Neural progenitor cell (in vitro differentiated cells): ENCODE measurements around the gene TADA3. TPM values are rescaled to one million over a fixed set of nuclear protein-coding genes. Genes with fewer than 3 reads are reported as not detected.

Experiments used
- DNase-seq: peaks from one replicate; pipeline ENCODE4 v3.0.0-alpha.2; 2016; ENCODE audit warnings: low spot score
- H2AFZ ChIP-seq: fragments of 200-600 bp; sonication (generic); replicated peaks from 2 replicates; pipeline ENCODE4 v1.6.1; 2016; ENCODE audit warnings: antibody characterized with exemption
- H3F3A ChIP-seq: fragments of 200-600 bp; sonication (generic); 2 replicates; pipeline ENCODE4 v1.6.1; 2016; ENCODE audit warnings: antibody characterized with exemption, low read depth
- H3K27ac ChIP-seq: fragments of 200-600 bp; sonication (generic); 2 replicates; pipeline ENCODE4 v1.5.1; 2016; ENCODE audit warnings: mild to moderate bottlenecking
- H3K27me3 ChIP-seq: fragments of 200-600 bp; sonication (generic); 2 replicates; pipeline ENCODE4 v1.6.1; 2016; ENCODE audit warnings: mild to moderate bottlenecking, moderate library complexity
- H3K36me3 ChIP-seq: fragments of 200-600 bp; sonication (generic); 2 replicates; pipeline ENCODE4 v1.5.1; 2016
- H3K4me1 ChIP-seq: fragments of 200-600 bp; sonication (generic); 2 replicates; pipeline ENCODE4 v1.6.1; 2016; ENCODE audit warnings: mixed run types
- H3K4me2 ChIP-seq: fragments of 200-600 bp; sonication (generic); 2 replicates; pipeline ENCODE4 v1.6.1; 2016
- H3K4me3 ChIP-seq: fragments of 200-600 bp; sonication (generic); 2 replicates; pipeline ENCODE4 v1.5.1; 2016
- H3K79me2 ChIP-seq: fragments of 200-600 bp; sonication (generic); 2 replicates; pipeline ENCODE4 v1.6.1; 2016; ENCODE audit warnings: low read depth
- H3K9ac ChIP-seq: fragments of 200-600 bp; sonication (generic); 2 replicates; pipeline ENCODE4 v1.6.1; 2016
- H3K9me3 ChIP-seq: fragments of 200-600 bp; sonication (generic); 2 replicates; pipeline ENCODE4 v1.5.1; 2016; ENCODE audit warnings: low read depth
- H4K20me1 ChIP-seq: fragments of 200-600 bp; sonication (generic); 2 replicates; pipeline ENCODE4 v1.6.1; 2016; ENCODE audit warnings: low read depth
- H3K27ac Mint-ChIP-seq: 3 replicates; pipeline ENCODE4 v1.8.0; 2021; ENCODE audit warnings: mixed read lengths
- H3K27me3 Mint-ChIP-seq: 2 replicates; pipeline ENCODE4 v1.8.0; 2022; ENCODE audit warnings: low read depth, mild to moderate bottlenecking, inconsistent platforms, moderate library complexity, mixed read lengths; ENCODE audit not compliant: insufficient read depth
- H3K36me3 Mint-ChIP-seq: 3 replicates; pipeline ENCODE4 v1.8.0; 2021; ENCODE audit warnings: mixed read lengths
- H3K4me1 Mint-ChIP-seq: 3 replicates; pipeline ENCODE4 v1.8.0; 2021; ENCODE audit warnings: mixed read lengths
- H3K4me3 Mint-ChIP-seq: 3 replicates; pipeline ENCODE4 v1.8.0; 2021; ENCODE audit warnings: mild to moderate bottlenecking, moderate library complexity, mixed read lengths
- H3K9me3 Mint-ChIP-seq: 3 replicates; pipeline ENCODE4 v1.8.0; 2020; ENCODE audit warnings: mixed read lengths
- EZH2 ChIP-seq: fragments of 200-600 bp; sonication (generic); IDR thresholded peaks from 2 replicates; pipeline ENCODE4 v1.6.1; 2017; ENCODE audit warnings: antibody characterized with exemption, mild to moderate bottlenecking, moderate library complexity
- EZH2phosphoT487 ChIP-seq: fragments of 200-600 bp; sonication (generic); IDR thresholded peaks from 2 replicates; pipeline ENCODE4 v1.6.1; 2017; ENCODE audit warnings: antibody characterized with exemption
- total RNA-seq: library from RNA; depleted of rRNA; stranded (reverse); fragments of >200 nt; gene quantifications from 2 replicates; pipeline ENCODE4 v1.2.3, GENCODE V29; 2015; ENCODE audit warnings: low replicate concordance
- TF ChIP-seq, protein P1 (sequence below): fragments of 200-600 bp; sonication (generic); IDR thresholded peaks from 2 replicates; pipeline ENCODE4 v1.5.1; 2017; ENCODE audit warnings: antibody characterized with exemption, mild to moderate bottlenecking

Gene TADA3
- total RNA-seq, 1 donor from 2014 or later, result 50.8 TPM

DNA sequence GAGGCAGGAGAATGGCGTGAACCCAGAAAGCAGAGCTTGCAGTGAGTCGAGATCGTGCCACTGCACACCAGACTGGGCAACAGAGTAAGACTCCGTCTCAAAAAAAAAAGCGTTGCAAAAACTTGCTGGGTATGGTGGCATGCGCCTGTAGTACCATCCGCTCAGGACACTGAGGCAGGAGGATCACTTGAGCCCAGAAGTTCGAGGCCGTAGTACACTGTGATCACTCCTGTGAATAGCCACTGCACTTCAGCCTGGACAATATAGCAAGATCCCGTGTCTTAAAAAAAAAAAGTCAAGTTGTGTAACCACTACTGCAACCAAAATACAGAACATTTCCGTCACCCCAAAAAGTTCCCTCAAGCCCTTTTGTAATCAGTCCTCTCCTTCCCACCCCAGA, 2.1 kb upstream of the TADA3 start:
- no peak for DNase-seq
- H3K4me2 ChIP-seq, result peak overlapping the region; percentile 92
- H3K9ac ChIP-seq, result no peak overlapping the region
- no peak overlapping the region for H2AFZ ChIP-seq
- Mint-ChIP-seq H3K4me1 (peaks cover 21% of the 10 kb centered on the region), H3K36me3 (peaks cover 17% of the 10 kb centered on the region), H3K9me3 (no peaks in the 10 kb centered on the region), H3K4me3 (peak overlapping the region; percentile 96), H3K27me3 (peaks cover 7% of the 10 kb centered on the region), H3K27ac (no peak overlapping the region)
- H3K27me3 ChIP-seq, result no peaks in the 10 kb centered on the region
- H3K4me1 ChIP-seq, result peaks cover 11% of the 10 kb centered on the region
- no peak for TF ChIP-seq EZH2
- no peak for TF ChIP-seq EZH2phosphoT487
- TF ChIP-seq, protein P1, sequence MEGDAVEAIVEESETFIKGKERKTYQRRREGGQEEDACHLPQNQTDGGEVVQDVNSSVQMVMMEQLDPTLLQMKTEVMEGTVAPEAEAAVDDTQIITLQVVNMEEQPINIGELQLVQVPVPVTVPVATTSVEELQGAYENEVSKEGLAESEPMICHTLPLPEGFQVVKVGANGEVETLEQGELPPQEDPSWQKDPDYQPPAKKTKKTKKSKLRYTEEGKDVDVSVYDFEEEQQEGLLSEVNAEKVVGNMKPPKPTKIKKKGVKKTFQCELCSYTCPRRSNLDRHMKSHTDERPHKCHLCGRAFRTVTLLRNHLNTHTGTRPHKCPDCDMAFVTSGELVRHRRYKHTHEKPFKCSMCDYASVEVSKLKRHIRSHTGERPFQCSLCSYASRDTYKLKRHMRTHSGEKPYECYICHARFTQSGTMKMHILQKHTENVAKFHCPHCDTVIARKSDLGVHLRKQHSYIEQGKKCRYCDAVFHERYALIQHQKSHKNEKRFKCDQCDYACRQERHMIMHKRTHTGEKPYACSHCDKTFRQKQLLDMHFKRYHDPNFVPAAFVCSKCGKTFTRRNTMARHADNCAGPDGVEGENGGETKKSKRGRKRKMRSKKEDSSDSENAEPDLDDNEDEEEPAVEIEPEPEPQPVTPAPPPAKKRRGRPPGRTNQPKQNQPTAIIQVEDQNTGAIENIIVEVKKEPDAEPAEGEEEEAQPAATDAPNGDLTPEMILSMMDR, result no peak
- H3K27ac ChIP-seq, result no peak overlapping the region
- H3F3A ChIP-seq, result peaks cover 33% of the 10 kb centered on the region
- no peak overlapping the region for H3K4me3 ChIP-seq
- peaks cover 63% of the 10 kb centered on the region for H3K79me2 ChIP-seq
- no peaks in the 10 kb centered on the region for H3K9me3 ChIP-seq
- peaks cover 14% of the 10 kb centered on the region for H4K20me1 ChIP-seq
- H3K36me3 ChIP-seq, result peaks cover 5% of the 10 kb centered on the region

DNA sequence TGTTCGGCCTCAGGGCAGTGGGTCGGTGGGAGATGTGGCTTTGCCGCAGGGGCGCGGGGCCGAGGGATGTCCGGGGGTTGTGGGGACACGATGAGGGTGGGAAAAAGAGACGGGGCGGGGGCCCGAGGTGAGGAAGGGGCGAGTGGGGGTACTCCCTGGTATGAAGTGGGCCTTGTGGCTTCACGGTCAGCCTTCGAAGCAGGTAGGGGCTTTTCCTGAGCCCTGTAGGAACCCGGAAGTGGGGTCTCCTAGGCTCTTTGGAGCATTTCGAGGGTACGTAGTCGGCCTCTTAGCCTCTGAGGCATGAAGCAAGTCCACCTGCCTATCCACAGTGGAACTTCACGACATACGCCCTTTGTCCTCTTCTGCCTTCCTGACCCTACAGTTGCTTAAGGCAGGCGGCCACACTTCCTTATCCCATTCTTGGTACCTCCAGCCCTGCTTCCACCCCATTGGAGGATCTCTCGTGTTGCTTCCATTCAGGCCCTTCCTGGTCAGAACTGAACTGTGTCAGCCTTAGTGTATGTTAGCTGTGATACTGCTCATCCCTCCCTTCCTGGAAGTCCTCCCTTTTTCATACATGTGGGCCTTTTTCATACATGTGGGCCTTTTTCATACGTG, 998 bp upstream of the TADA3 start:
- H3K4me1 Mint-ChIP-seq, result peaks cover 21% of the 10 kb centered on the region
- Histone ChIP-seq H3F3A (peaks cover 28% of the 10 kb centered on the region), H3K4me1 (peaks cover 11% of the 10 kb centered on the region), H3K27ac (peak overlapping the region; percentile 100), H3K9ac (peak overlapping the region; percentile 100), H3K36me3 (peaks cover 3% of the 10 kb centered on the region), H3K27me3 (no peaks in the 10 kb centered on the region), H4K20me1 (peaks cover 14% of the 10 kb centered on the region), H2AFZ (no peak overlapping the region), H3K79me2 (peaks cover 63% of the 10 kb centered on the region), H3K4me2 (peak overlapping the region; percentile 92), H3K9me3 (no peaks in the 10 kb centered on the region), H3K4me3 (peak overlapping the region; percentile 93)
- DNase-seq, result peak; percentile 37
- H3K27me3 Mint-ChIP-seq, result peaks cover 7% of the 10 kb centered on the region
- peaks cover 21% of the 10 kb centered on the region for H3K36me3 Mint-ChIP-seq
- peak overlapping the region; percentile 96 for H3K4me3 Mint-ChIP-seq
- TF ChIP-seq EZH2, result no peak
- TF ChIP-seq, protein P1, result no peak
- no peak for TF ChIP-seq EZH2phosphoT487
- peak overlapping the region; percentile 100 for H3K27ac Mint-ChIP-seq
- no peaks in the 10 kb centered on the region for H3K9me3 Mint-ChIP-seq

DNA sequence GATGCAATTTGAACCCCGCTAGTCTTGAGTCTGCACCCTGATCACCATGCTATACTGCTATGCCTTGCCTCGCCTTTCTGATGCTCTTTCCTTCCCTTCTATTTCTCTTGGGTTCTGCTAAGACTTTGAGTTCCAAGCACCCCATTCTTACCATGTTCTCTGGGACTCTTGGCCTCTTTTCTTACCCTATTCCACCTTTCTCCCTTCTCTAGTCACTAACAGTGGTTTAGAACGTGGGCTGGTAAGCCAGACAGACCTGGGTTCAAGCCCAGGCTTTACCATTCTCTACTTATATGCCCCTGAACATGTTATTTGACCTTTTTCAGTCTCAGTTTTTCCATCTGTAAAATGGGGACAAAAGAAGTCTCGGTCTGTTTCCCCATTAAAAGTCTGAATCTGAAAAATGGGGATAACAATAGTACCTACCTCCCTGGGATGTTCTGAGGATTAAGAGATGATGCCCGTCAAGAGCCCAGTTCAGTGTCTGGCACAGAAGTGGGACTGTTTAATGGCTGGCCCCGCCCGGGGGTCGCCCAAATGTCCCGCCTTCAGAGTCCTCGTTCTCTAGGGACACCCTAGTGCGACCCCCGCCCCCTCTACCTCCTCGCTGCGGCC, 376 bp downstream of the TADA3 start:
- H3F3A ChIP-seq, result peaks cover 26% of the 10 kb centered on the region
- no peak for DNase-seq
- no peaks in the 10 kb centered on the region for H3K36me3 ChIP-seq
- Mint-ChIP-seq H3K27ac (peak overlapping the region; percentile 100), H3K36me3 (peaks cover 25% of the 10 kb centered on the region), H3K4me1 (peaks cover 21% of the 10 kb centered on the region), H3K27me3 (peaks cover 7% of the 10 kb centered on the region), H3K4me3 (peak overlapping the region; percentile 96), H3K9me3 (no peaks in the 10 kb centered on the region)
- peaks cover 56% of the 10 kb centered on the region for H3K79me2 ChIP-seq
- peak overlapping the region; percentile 92 for H3K4me2 ChIP-seq
- H3K9ac ChIP-seq, result peak overlapping the region; percentile 100
- H3K4me3 ChIP-seq, result peak overlapping the region; percentile 93
- H3K27ac ChIP-seq, result peak overlapping the region; percentile 100
- H3K9me3 ChIP-seq, result no peaks in the 10 kb centered on the region
- no peaks in the 10 kb centered on the region for H3K27me3 ChIP-seq
- peaks cover 11% of the 10 kb centered on the region for H3K4me1 ChIP-seq
- no peak for TF ChIP-seq EZH2
- no peak for TF ChIP-seq EZH2phosphoT487
- TF ChIP-seq, protein P1, result no peak
- H4K20me1 ChIP-seq, result peaks cover 14% of the 10 kb centered on the region
- peak overlapping the region; percentile 87 for H2AFZ ChIP-seq
